Measurements from ENCODE around the gene ANKUB1. TPM values are rescaled to one million over a fixed set of nuclear protein-coding genes. Genes with fewer than 3 reads are reported as not detected.
"Not testable (repeated sequence)": the region's sequence is repeated elsewhere in the genome, so short reads cannot be mapped to it uniquely, and the experiment has no call there.

Gene ANKUB1, protein sequence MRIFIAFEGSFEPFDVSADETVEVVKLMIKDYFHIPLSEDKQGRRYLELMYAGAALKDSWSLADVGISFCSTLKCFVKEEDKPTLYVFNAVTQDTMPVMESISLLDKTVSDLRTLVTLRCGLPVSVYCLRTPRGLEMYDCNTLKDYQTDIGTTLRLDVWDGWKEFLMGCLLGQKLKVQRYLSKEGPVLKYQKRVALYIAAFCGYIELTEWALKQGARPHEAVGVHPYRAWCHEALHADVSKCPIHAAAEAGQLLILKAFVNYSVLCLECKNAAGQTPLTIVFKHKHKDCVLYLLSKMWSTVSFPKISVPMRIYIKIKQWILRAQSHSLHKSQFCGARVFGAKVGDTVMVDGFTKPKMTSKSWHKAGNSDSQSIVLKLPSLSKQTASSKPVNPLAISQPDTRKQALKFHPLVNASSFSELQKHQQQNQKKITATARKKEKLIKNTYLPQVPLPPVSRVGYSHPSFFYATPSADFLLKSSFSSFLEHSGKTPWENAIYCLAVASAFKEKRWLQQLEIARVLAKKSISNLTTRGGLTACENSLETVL
- not detected in 2 replicates for total RNA-seq (ENCODE audit: low replicate concordance)

DNA sequence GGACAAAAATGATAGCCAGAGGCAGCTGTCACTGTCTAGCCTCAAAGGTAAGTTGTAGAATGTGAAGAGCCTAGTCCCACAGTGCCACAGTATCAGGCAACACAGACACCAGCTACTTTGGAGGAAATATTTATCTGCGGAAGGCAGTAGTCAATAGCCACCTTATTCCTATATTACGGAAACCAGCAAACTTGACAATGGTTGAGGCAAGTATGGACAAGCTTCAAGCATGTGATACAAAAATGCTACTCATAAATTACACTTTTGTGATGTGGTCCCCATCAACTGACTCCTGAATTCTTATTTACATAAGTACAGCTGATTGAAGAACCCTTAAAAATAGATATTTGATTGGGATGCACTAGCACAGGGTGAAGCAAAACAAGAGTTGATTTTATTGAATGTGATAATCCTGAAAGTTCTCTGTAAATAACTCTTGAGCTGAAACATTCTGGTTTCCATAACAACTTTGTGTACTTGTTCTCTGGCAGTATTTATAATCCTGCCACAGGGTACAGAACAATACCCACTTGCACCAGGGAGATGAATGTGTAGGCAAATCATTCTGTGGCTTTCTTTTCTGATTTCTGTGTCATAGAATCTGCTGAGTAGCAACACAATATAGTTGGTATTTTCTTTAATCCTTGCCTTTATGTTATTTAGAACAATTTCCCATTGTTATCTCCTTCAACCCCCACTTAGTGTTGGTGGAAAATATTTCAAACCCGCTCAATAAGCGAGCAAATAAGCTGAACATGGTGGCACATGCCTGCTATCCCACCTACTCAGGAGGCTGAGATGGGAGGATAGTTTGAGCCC lies at the start of gene ANKUB1:
ANKUB1 (minus strand) TSS at position 103 of the 819 bp plus-strand sequence. CDS start 188 bp downstream, outside the sequence.
- no peaks in the 10 kb centered on the region for H3K79me2 ChIP-seq (ENCODE audit: low read depth)
- H4K20me1 ChIP-seq (ENCODE audit: low read depth): no peaks in the 10 kb centered on the region
- H3K27me3 ChIP-seq: no peaks in the 10 kb centered on the region
- H3K27ac ChIP-seq: no peak within 1 kb of the TSS
- H3K4me1 Mint-ChIP-seq: peaks cover 2% of the 10 kb centered on the region
- H3K36me3 Mint-ChIP-seq: no peaks in the 10 kb centered on the region
- H3K27ac Mint-ChIP-seq: no peak within 1 kb of the TSS
- H3K4me3 ChIP-seq: no peak within 1 kb of the TSS
- no peaks in the 10 kb centered on the region for H3K4me1 ChIP-seq
- DNase-seq (ENCODE audit: low spot score): no peak
- no peaks in the 10 kb centered on the region for H3K36me3 ChIP-seq
- no peak within 1 kb of the TSS for H3K9ac ChIP-seq
- no peaks in the 10 kb centered on the region for H3K9me3 Mint-ChIP-seq
- H3K4me3 Mint-ChIP-seq: no peak within 1 kb of the TSS
- no peaks in the 10 kb centered on the region for H3K27me3 Mint-ChIP-seq (ENCODE audit: insufficient read depth, low read depth)
- no peak within 1 kb of the TSS for H3K4me2 ChIP-seq
- H3F3A ChIP-seq (ENCODE audit: low read depth): no peaks in the 10 kb centered on the region
- no peaks in the 10 kb centered on the region for H3K9me3 ChIP-seq (ENCODE audit: low read depth)
- TF ChIP-seq EZH2 (IDR thresholded peaks at IDR 0.05) (no peak), EZH2phosphoT487 (IDR thresholded peaks at IDR 0.05) (no peak)
- TF ChIP-seq, protein P1, sequence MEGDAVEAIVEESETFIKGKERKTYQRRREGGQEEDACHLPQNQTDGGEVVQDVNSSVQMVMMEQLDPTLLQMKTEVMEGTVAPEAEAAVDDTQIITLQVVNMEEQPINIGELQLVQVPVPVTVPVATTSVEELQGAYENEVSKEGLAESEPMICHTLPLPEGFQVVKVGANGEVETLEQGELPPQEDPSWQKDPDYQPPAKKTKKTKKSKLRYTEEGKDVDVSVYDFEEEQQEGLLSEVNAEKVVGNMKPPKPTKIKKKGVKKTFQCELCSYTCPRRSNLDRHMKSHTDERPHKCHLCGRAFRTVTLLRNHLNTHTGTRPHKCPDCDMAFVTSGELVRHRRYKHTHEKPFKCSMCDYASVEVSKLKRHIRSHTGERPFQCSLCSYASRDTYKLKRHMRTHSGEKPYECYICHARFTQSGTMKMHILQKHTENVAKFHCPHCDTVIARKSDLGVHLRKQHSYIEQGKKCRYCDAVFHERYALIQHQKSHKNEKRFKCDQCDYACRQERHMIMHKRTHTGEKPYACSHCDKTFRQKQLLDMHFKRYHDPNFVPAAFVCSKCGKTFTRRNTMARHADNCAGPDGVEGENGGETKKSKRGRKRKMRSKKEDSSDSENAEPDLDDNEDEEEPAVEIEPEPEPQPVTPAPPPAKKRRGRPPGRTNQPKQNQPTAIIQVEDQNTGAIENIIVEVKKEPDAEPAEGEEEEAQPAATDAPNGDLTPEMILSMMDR (IDR thresholded peaks at IDR 0.05): no peak
- no peak within 1 kb of the TSS for H2AFZ ChIP-seq (replicated peaks)

DNA sequence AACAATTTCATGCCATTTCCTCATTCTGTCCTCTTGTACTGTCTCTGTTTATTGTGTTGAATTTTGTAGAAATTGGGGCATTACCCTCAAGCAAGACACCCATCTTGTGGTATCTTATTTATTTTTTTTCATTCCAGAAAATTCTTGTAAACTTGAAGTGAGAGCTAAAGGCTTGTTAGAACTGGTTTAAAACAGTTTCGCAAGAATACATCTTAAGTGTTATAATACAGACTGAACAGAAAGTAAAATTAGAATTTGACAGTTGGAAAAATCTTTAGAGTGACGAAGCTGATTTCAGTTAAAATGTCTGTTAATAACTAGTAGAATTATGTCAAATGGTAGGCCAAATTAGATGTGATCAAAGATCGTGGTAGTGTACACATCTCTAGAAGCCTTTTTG lies 47.5 kb upstream of the ANKUB1 start:
- H3K4me2 ChIP-seq: no peak overlapping the region
- no peak overlapping the region for H2AFZ ChIP-seq (replicated peaks)
- H3F3A ChIP-seq (ENCODE audit: low read depth): no peaks in the 10 kb centered on the region
- H3K4me3 ChIP-seq: no peak overlapping the region
- no peak for TF ChIP-seq EZH2phosphoT487 (IDR thresholded peaks at IDR 0.05)
- no peak for TF ChIP-seq EZH2 (IDR thresholded peaks at IDR 0.05)
- TF ChIP-seq, protein P1 (IDR thresholded peaks at IDR 0.05): no peak
- H3K27me3 ChIP-seq: no peaks in the 10 kb centered on the region
- H4K20me1 ChIP-seq (ENCODE audit: low read depth): peaks cover 4% of the 10 kb centered on the region
- H3K36me3 Mint-ChIP-seq: peaks cover 21% of the 10 kb centered on the region
- H3K27me3 Mint-ChIP-seq (ENCODE audit: insufficient read depth, low read depth): no peaks in the 10 kb centered on the region
- no peak for DNase-seq (ENCODE audit: low spot score)
- H3K9ac ChIP-seq: no peak overlapping the region
- H3K4me1 ChIP-seq: no peaks in the 10 kb centered on the region
- H3K27ac Mint-ChIP-seq: no peak overlapping the region
- no peaks in the 10 kb centered on the region for H3K36me3 ChIP-seq
- no peaks in the 10 kb centered on the region for H3K9me3 ChIP-seq (ENCODE audit: low read depth)
- H3K27ac ChIP-seq: no peak overlapping the region
- no peak overlapping the region for H3K4me3 Mint-ChIP-seq
- H3K79me2 ChIP-seq (ENCODE audit: low read depth): peaks cover 38% of the 10 kb centered on the region
- peaks cover 40% of the 10 kb centered on the region for H3K9me3 Mint-ChIP-seq
- no peaks in the 10 kb centered on the region for H3K4me1 Mint-ChIP-seq

DNA sequence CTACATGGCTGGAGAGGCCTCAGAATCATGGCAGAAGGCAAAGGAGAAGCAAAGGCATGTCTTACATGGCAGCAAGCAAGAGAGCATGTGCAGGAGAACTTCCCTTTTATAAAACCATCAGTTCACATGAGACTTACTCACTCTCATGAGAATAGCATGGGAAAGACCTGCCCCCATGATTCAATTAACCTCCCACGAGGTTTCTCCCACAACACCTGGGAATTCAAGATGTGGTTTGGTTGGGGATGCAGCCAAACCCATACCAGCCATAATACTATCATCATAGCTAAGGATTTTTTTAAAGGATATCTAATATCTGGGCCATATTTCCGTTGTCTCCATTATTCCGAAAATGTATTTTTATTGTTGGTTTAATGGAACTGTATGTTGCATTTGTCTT lies 47.1 kb upstream of the ANKUB1 start:
- not testable (repeated sequence) for H3K4me2 ChIP-seq; H3K27me3 ChIP-seq; H4K20me1 ChIP-seq (ENCODE audit: low read depth); H3K4me1 ChIP-seq; DNase-seq (ENCODE audit: low spot score); H3K27ac ChIP-seq; H3K9me3 ChIP-seq (ENCODE audit: low read depth); H3K4me1 Mint-ChIP-seq; H3K36me3 ChIP-seq; H3K27me3 Mint-ChIP-seq (ENCODE audit: insufficient read depth, low read depth); H2AFZ ChIP-seq (replicated peaks); H3K4me3 ChIP-seq; H3K27ac Mint-ChIP-seq; H3K4me3 Mint-ChIP-seq; H3K9ac ChIP-seq; H3F3A ChIP-seq (ENCODE audit: low read depth)
- peaks cover 42% of the 10 kb centered on the region for H3K79me2 ChIP-seq (ENCODE audit: low read depth)
- peaks cover 25% of the 10 kb centered on the region for H3K36me3 Mint-ChIP-seq
- peaks cover 44% of the 10 kb centered on the region for H3K9me3 Mint-ChIP-seq

DNA sequence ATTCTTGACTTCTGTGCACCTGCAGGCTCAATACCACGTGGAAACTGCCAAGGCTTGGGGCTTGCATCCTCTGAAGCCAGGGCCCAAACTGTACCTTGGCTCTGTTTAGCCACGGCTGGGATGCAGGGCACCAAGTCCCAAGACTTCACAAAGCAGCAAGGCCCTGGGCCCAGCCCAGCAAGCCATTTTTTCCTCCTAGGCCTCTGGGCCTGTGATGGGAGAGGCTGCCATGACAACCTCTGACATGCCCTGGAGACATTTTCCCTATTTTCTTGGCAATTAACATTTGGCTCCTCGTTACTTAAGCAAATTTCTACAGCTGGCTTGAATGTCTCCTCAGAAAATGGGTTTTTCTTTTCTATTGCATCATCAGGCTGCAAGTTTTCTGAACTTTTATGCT lies 46.1 kb upstream of the ANKUB1 start:
- not testable (repeated sequence) for H4K20me1 ChIP-seq (ENCODE audit: low read depth); H3K4me1 ChIP-seq; H2AFZ ChIP-seq (replicated peaks); H3K27me3 Mint-ChIP-seq (ENCODE audit: insufficient read depth, low read depth); H3F3A ChIP-seq (ENCODE audit: low read depth); H3K4me3 Mint-ChIP-seq; H3K27ac ChIP-seq; H3K4me2 ChIP-seq; H3K36me3 ChIP-seq; H3K4me3 ChIP-seq; DNase-seq (ENCODE audit: low spot score); H3K27me3 ChIP-seq; H3K9me3 ChIP-seq (ENCODE audit: low read depth); H3K27ac Mint-ChIP-seq; H3K9ac ChIP-seq; H3K4me1 Mint-ChIP-seq
- peaks cover 52% of the 10 kb centered on the region for H3K9me3 Mint-ChIP-seq
- peaks cover 25% of the 10 kb centered on the region for H3K36me3 Mint-ChIP-seq
- H3K79me2 ChIP-seq (ENCODE audit: low read depth): peaks cover 35% of the 10 kb centered on the region

All from neural progenitor cell (in vitro differentiated cells).